Amygdala (tissue), 56 donors: ENCODE measurements around the gene ORC6.
"Not testable (repeated sequence)": the region's sequence is repeated elsewhere in the genome, so short reads cannot be mapped to it uniquely, and the experiment has no call there.

Experiments used
- DNase-seq, 56 donors: peaks; one replicate each; lab custom pipeline; 2025; lab: John Stamatoyannopoulos, UW

The ORC6 gene

GRCh38 chr16:46689365-46690280 lies at the start of gene ORC6:
TSS of gene ORC6 (plus strand) at chr16:46689659. CDS start at chr16:46689706, 47 bp downstream.
- peak; percentile 92 to 100 (median 98) for DNase-seq

DNA sequence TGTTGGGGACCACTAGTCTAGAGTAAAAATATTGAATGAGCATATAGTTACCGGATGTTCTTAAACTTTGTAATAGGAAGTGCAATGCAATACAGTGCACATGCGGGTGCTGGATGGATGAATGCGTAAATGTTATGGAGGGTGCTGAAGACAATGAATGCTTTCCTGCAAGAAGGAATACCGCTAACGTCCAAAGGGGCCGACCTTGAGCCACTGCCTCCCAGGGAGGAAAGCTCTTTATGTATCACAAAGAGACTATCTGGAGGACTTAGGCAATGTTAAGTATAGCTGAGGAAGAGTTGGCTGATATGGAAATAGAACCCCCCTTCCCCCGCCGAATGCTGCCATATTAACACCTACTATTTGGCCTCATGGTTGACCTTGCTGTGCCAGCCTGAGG lies 40.8 kb upstream of the ORC6 start:
- DNase-seq: no peak

DNA sequence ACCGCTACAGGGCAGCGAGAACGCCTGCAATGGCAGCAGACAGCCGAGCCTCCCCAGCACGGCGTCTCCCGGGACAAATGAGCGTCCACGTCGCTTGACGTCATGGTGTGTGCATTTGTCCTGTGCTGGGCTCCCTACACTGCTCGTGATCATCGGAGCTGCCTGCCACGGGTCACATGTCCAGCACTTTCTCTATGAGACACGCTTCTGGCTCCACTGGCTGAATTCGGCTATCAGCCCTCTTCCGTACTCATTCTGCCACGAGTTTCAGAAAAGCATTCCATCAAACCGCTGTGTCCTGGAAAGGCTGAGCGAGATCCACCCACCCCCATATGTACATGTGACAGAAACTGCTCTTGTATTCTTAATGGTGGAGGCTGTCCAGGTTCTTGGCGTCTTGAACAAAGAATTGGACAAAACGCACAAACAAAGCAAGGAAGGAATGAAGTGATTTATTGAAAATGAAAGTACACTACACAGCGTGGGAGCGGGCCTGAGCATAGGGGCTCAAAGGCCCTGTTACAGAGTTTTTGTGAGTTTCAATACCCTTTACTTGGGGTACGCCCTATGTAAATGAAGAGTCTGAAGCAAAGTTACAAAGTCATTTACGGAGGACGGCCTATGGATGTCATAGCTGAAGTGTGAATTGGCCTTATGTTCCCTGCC lies 39.7 kb upstream of the ORC6 start:
- DNase-seq: no peak

DNA sequence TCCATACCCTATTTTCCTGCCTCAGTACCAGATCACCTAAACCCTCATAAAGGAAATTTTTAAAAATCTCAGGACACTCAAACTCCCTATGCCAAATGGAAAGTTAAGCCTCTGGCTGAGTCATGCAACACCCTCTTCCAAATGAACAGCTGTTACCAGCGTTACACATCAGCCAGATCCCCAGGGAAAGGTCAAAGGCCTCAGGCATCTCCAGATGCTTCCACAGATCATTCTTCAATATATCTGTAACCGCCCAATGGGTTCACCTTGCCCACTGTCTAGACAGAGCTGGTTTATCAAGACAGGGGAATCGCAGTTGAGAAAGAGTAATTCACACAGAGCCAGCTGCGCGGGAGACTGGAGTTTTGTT lies 39.2 kb upstream of the ORC6 start:
- no peak for DNase-seq

- DNase-seq: no peak
Measured at GRCh38 chr16:46651305-46651704, 38.2 kb upstream of the ORC6 start.

DNA sequence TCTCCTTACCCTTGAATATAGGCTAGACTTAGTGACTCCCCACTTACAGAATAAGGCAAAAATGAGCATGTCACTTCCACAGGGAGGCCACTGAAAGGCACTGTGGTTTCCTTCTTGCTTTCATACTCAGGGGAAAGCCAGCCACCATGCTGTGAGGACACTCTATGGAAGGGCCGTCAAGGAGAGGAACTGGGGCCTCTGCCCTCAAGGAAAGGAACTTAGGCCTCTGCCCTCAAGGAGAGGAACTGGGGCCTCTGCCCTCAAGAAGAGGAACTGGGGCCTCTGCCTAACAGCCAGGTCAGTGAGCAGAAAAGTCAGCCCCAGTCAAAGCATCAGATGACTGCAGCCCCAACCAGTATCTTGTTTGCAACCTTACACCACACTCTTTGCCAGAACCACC lies 30.5 kb upstream of the ORC6 start:
- peak in 17 of 56 donors; percentile 2 to 61 (median 7) for DNase-seq

DNA sequence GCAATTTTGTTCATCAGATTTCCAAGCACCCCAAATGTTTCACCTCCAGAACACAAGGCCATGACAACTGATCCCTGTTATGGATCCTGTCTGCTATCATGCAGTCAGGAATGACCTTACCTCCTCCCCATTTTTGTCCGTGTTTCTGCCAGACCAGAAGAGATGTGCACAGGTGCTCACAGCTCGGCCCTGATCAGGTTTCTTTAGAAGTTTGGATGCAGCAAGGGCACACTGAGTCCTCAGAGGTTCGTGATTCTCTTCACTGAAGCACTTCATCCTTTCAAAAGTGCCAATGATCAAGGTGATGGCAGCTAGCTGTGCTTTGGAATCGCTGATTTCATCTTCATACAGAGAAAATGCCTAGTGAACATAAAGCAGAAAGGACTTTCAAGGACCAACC lies 27.3 kb upstream of the ORC6 start:
- DNase-seq: no peak

DNA sequence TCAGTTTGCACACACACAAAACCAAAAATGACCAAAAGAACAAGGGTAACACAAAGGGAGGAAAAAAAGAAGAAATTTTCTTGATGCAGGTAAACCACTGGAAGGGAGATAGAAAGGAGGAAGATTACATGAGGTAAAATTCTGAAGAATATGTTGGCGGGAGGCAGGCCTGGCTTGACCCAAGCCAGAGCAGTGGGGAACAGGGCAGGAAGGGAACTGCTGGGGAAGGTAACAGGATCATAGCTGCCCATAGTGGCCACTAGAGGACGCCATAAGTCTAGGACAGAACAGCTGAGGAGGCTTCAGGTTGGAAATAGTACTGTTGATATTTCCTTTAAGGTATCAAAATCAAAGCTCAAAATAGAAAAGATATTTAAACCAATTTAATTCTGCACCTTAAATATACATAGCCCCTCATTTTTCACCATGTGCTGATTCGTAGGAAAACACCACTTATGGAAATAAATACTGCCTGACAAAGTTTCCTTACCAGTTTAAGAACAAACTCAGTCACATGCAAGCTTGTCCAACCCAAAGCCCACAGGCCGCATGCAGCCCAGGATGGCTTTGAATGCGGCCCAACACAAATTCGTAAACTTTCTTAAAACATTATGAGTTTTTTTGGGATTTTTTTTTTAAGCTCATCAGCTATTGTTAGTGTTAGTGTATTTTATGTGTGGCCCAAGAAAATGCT lies 16.0 kb upstream of the ORC6 start:
- DNase-seq: peak in 10 of 56 donors; percentile 1 to 20 (median 6)

DNA sequence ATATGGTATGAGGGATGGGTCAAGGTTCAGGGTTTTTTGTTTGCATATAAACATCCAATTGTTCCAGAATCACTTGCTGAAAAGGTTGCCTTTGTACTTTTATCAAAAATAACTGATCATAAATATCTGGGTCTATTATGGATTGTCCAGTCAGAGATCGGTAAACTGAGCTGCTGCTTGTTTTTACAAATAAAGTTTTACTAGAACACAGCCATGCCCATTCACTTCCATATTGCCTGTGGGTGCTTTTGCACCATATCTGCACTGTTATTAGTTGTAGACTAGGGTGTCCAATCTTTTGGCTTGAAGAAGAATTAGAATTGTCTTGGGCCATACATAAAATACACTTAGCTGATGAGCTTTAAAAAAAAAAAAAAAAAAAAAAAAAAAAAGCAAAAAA lies 11.5 kb upstream of the ORC6 start:
- DNase-seq: not testable (repeated sequence)

- not testable (repeated sequence) for DNase-seq
Measured at GRCh38 chr16:46681867-46682266, 7.6 kb upstream of the ORC6 start.

GRCh38 chr16:46686815-46687473 lies 2.5 kb upstream of the ORC6 start:
- DNase-seq: no peak

- no peak for DNase-seq
Measured at GRCh38 chr16:46687486-46687885, 2.0 kb upstream of the ORC6 start.

DNA sequence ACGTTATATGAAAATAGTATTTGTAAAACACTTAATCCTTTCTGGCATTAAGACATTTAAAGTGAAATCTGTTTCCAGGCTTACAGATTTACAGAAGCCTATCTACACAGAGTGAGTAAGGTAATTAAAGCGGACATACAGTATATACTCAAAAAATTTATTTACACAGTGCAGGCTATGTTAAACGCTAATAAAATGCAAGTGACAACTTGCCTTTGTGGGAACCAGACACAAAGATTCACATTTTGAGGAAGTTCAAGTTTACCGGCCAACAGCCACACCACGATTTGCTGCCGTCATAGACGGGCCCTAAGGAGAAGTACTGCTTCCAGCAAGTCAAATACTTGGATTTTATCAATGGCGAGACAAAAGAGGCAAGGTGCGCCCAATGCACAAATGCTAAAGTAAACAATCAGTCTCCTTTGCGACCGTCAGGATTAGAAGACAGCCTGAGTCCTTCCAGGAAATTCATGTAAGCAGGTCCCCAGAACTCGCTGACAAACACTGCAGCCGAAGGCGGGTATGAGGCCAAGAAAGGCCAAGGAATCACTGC lies 1.3 kb upstream of the ORC6 start:
- DNase-seq: peak in 12 of 56 donors; percentile 5 to 65 (median 39)

DNA sequence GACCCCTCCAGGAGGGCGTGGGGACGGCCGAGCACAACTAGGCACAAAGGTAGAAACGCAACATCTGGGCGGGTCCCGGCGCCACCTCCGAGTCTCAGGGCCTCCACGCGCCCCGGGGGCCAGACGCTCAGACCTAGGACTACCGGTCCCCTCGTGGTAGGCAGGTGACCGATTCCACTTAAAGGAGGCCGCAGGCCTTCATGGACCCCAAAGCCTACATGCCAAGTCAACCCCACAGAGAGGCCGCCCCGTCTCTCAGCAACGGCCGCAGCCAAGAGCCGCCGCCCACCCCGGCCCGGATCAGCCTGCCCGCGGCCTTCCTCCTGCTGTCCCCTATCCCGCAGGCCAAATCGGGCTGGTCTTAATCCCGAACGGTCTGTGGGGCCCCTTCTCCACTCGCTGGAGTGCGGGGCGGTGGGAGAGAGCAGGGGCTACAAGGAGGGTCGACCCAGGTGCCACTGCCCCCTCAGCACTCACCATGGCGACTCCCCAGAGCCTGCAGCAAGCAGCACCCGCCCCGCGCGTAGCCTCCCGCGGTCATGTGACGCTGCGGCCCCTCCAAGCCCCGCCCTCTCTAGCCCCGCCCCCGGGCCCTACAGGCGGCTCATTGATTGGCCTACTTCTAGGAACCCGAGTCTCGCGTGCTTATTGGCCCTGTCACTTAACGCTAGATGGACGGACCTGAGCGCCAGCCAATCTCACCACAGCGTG lies 650 bp upstream of the ORC6 start, which contains the start of gene VPS35:
Gene VPS35 (minus strand): TSS at position 525 of the 711 bp plus-strand sequence. CDS start 45 bp downstream, at position 480.
- DNase-seq: peak; percentile 97 to 100 (median 99)

GRCh38 chr16:46690281-46691178 lies 1.1 kb downstream of the ORC6 start:
- DNase-seq: peak in 2 of 56 donors; percentile 23 to 41

- DNase-seq: no peak
Measured at GRCh38 chr16:46691726-46692125, 2.3 kb downstream of the ORC6 start.

DNA sequence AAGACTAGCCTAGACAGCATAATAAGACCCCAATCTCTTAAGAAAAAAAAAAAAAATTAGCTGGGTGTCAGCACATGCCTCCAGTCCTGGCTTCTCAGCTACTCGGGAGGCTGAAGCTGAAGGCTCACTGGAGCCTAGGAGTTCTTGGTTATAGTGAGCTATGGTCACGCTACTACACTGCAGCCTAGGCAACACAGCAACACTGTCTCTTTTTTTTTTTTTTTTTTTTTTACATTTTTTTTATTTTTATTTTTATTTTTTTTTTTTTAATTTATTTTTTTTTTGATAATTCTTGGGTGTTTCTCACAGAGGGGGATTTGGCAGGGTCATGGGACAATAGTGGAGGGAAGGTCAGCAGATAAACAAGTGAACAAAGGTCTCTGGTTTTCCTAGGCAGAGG lies 4.1 kb downstream of the ORC6 start:
- DNase-seq: no peak

DNA sequence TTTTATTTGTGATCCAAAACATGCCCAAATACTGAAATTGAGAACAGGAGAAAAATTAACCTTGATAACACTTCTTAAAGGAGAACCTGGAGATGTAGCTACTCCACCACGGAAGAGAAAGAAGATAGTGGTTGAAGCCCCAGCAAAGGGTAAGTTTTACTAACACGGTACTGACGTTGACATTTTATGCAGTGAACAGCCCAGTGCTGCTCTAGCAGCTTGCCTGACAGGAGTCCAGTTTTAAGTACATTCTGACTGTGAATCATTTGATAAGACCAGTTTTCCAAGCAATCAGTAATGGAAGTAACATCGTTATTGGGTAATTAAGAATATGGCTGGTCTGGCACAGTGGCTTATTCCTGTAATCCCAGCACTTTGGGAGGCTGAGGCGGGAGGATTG lies 6.5 kb downstream of the ORC6 start:
- no peak for DNase-seq
